ENCODE data around the gene BTLA.
A peak's percentile ranks its signal among the peaks of the same experiment; 100 is the strongest.
"Not testable (repeated sequence)": the region's sequence is repeated elsewhere in the genome, so short reads cannot be mapped to it uniquely, and the experiment has no call there.

The BTLA gene

GRCh38 chr3:112498914-112499711 is at the start of gene BTLA:
Gene BTLA, minus strand, starts transcription at chr3:112499472. Its CDS starts 114 bp downstream, at chr3:112499358.
- TF ChIP-seq CTCF (IDR thresholded peaks at IDR 0.05; ENCODE audit: borderline replicate concordance, insufficient read depth, low read depth, low read length), result no peak

GRCh38 chr3:112546216-112546759 is 47.0 kb upstream of the BTLA start:
- H3K4me3 ChIP-seq (ENCODE audit: low read depth, low read length), result no peak overlapping the region
- no peak for TF ChIP-seq CTCF (IDR thresholded peaks at IDR 0.05; ENCODE audit: borderline replicate concordance, insufficient read depth, low read depth, low read length)

More at GRCh38 chr3:112498914-112499711, at the start of gene BTLA:
- peak within 1 kb of the TSS; percentile 65 for H3K4me3 ChIP-seq (ENCODE audit: low read depth, low read length)

GRCh38 chr3:112539825-112540650 is 40.8 kb upstream of the BTLA start:
- H3K4me3 ChIP-seq (ENCODE audit: low read depth, low read length), result no peak overlapping the region
- no peak for TF ChIP-seq CTCF (IDR thresholded peaks at IDR 0.05; ENCODE audit: borderline replicate concordance, insufficient read depth, low read depth, low read length)

GRCh38 chr3:112531358-112531781 is 32.1 kb upstream of the BTLA start:
- TF ChIP-seq CTCF (IDR thresholded peaks at IDR 0.05; ENCODE audit: borderline replicate concordance, insufficient read depth, low read depth, low read length), result no peak

GRCh38 chr3:112530573-112530972 is 31.3 kb upstream of the BTLA start:
- no peak overlapping the region for H3K4me3 ChIP-seq (ENCODE audit: low read depth, low read length)

More at GRCh38 chr3:112531358-112531781, 32.1 kb upstream of the BTLA start:
- H3K4me3 ChIP-seq (ENCODE audit: low read depth, low read length), result no peak overlapping the region

GRCh38 chr3:112524127-112524526 is 24.9 kb upstream of the BTLA start:
- not testable (repeated sequence) for H3K4me3 ChIP-seq (ENCODE audit: low read depth, low read length)

More at GRCh38 chr3:112530573-112530972, 31.3 kb upstream of the BTLA start:
- no peak for TF ChIP-seq CTCF (IDR thresholded peaks at IDR 0.05; ENCODE audit: borderline replicate concordance, insufficient read depth, low read depth, low read length)

GRCh38 chr3:112519424-112520001 is 20.2 kb upstream of the BTLA start:
- peak; percentile 56; the same call in 1 of the 2 replicates for TF ChIP-seq CTCF (IDR thresholded peaks at IDR 0.05; ENCODE audit: borderline replicate concordance, insufficient read depth, low read depth, low read length)
- H3K4me3 ChIP-seq (ENCODE audit: low read depth, low read length), result no peak overlapping the region

GRCh38 chr3:112518970-112519369 is 19.7 kb upstream of the BTLA start:
- not testable (repeated sequence) for H3K4me3 ChIP-seq (ENCODE audit: low read depth, low read length)

Measured in GM12875 (cell line).